Measurements from ENCODE around the gene DAAM1.

DAAM1 gene

GRCh38 chr14:59254911-59255545, 66.6 kb downstream of the DAAM1 start:
- DNase-seq (ENCODE audit: low read depth): no peak

GRCh38 chr14:59256331-59256730, 67.9 kb downstream of the DAAM1 start:
- DNase-seq (ENCODE audit: low read depth): no peak

- DNase-seq (ENCODE audit: low read depth): no peak
Observed at GRCh38 chr14:59261334-59261733, 72.9 kb downstream of the DAAM1 start.

- no peak for DNase-seq (ENCODE audit: low read depth)
Observed at GRCh38 chr14:59262717-59263454, 74.4 kb downstream of the DAAM1 start.

- no peak for DNase-seq (ENCODE audit: low read depth)
Observed at GRCh38 chr14:59265808-59266207, 77.3 kb downstream of the DAAM1 start.

- no peak for DNase-seq (ENCODE audit: low read depth)
Observed at GRCh38 chr14:59267046-59267445, 78.6 kb downstream of the DAAM1 start.

- DNase-seq (ENCODE audit: low read depth): no peak
Observed at GRCh38 chr14:59268011-59268410, 79.5 kb downstream of the DAAM1 start.

GRCh38 chr14:59268858-59269257, 80.4 kb downstream of the DAAM1 start:
- DNase-seq (ENCODE audit: low read depth): no peak

GRCh38 chr14:59269466-59269865, 81.0 kb downstream of the DAAM1 start:
- DNase-seq (ENCODE audit: low read depth): no peak

- DNase-seq (ENCODE audit: low read depth): no peak
Observed at GRCh38 chr14:59271256-59271655, 82.8 kb downstream of the DAAM1 start.

- DNase-seq (ENCODE audit: low read depth): no peak
Observed at GRCh38 chr14:59271734-59272133, 83.3 kb downstream of the DAAM1 start.

GRCh38 chr14:59272633-59273032, 84.2 kb downstream of the DAAM1 start:
- no peak for DNase-seq (ENCODE audit: low read depth)

GRCh38 chr14:59273737-59274136, 85.3 kb downstream of the DAAM1 start:
- DNase-seq (ENCODE audit: low read depth): no peak

- DNase-seq (ENCODE audit: low read depth): no peak
Observed at GRCh38 chr14:59274991-59275391, 86.5 kb downstream of the DAAM1 start.

GRCh38 chr14:59275668-59276067, 87.2 kb downstream of the DAAM1 start:
- DNase-seq (ENCODE audit: low read depth): peak; percentile 72

GRCh38 chr14:59276235-59276634, 87.8 kb downstream of the DAAM1 start:
- DNase-seq (ENCODE audit: low read depth): no peak

- no peak for DNase-seq (ENCODE audit: low read depth)
Observed at GRCh38 chr14:59277659-59278058, 89.2 kb downstream of the DAAM1 start.

- DNase-seq (ENCODE audit: low read depth): peak; percentile 89
Observed at GRCh38 chr14:59278111-59278510, 89.6 kb downstream of the DAAM1 start.

- DNase-seq (ENCODE audit: low read depth): no peak
Observed at GRCh38 chr14:59280961-59281360, 92.5 kb downstream of the DAAM1 start.

GRCh38 chr14:59281609-59282377, 93.3 kb downstream of the DAAM1 start:
- no peak for DNase-seq (ENCODE audit: low read depth)

GRCh38 chr14:59282378-59282765, 93.9 kb downstream of the DAAM1 start:
- no peak for DNase-seq (ENCODE audit: low read depth)

GRCh38 chr14:59283361-59283760, 94.9 kb downstream of the DAAM1 start:
- no peak for DNase-seq (ENCODE audit: low read depth)

- no peak for DNase-seq (ENCODE audit: low read depth)
Observed at GRCh38 chr14:59284059-59284458, 95.6 kb downstream of the DAAM1 start.

Measured in non-pigmented ciliary epithelial cell (primary cell).